Measurements from ENCODE around the gene EME1. TPM values are rescaled to one million over a fixed set of nuclear protein-coding genes. Genes with fewer than 3 reads are reported as not detected.

Gene EME1
- total and polyA plus RNA-seq, 2 of the 13 experiments (the other 11 are each of a cell fraction or from before 2014, with no cell fraction given): 20.7 to 24.6 TPM

DNA sequence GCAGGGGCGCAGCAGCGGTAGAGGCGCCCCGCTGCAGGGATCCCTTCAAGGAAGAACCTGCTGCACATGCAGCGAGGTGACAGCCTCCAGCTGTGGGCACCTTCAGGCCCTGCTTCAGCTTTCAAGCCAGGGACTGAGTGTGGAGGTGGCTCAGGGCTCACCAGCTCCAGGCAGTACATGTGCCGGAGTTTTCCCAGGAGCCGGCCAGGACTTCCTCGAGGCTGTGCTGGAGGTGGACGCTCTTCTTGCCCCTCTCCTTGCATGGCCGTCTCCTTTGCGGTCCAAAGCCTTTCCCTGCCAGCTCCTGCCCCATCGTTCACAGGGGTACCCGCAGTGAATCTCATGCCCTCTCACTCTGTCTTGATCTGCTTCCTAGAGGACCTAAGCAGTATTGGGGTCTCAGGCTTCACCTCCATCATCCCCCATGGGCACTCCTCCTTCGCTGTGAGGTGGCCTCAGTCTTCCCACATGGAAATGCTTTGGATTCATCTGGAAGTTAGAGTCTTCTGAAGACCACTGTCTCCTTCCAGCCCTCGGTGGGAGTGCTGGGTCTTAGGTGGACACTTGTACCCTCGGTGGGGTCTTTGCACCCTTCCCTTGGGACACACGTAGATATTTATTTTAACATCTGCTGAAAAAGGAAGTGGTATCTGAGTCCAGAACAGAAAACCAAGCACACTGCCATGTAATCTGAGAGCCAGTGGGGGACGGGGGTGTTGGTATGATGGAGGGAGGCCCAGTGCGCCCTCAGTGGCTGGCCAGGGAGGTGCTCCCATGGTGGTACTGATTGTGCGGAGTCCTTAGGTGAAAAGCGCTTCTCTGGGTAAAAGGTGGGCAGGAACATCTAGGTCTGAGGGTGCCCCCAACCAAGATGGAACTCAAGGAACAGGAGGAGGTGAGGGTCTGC lies 20.1 kb upstream of the EME1 start:
- FAIRE-seq (no peak), DNase-seq (ENCODE audit: low spot score) (no peak), ATAC-seq (peak; percentile 2; the same call in 1 of the 3 replicates)
- Histone ChIP-seq H3K4me3 (replicated peaks in 1 of 3; ENCODE audit: insufficient read depth in 1 of 3, low read depth in 2 of 3, low read length in 3 of 3) (no peak overlapping the region), H3K9ac (ENCODE audit: insufficient read depth, low read depth, low read length) (no peak overlapping the region), H3K27ac (ENCODE audit: extremely low read length, insufficient read depth, low read length) (no peak overlapping the region), H3K36me3 (replicated peaks in 1 of 2; ENCODE audit: control insufficient read depth in 1 of 2, insufficient read depth in 2 of 2, low read length in 2 of 2) (peaks cover 28 to 43% of the 10 kb centered on the region in 2 experiments; a peak in 4 of 5 replicates), H3K4me1 (ENCODE audit: insufficient read depth, low read length) (peaks cover 5% of the 10 kb centered on the region), H4K20me1 (ENCODE audit: insufficient read depth, low read length) (no peaks in the 10 kb centered on the region), H3K9me3 (ENCODE audit: low read length) (no peaks in the 10 kb centered on the region), H2AFZ (ENCODE audit: low read length) (no peak overlapping the region), H3K4me2 (ENCODE audit: low read depth, low read length) (no peak overlapping the region), H3K27me3 (ENCODE audit: control insufficient read depth in 1 of 2, insufficient read depth in 2 of 2, low read length in 2 of 2) (no peaks in the 10 kb centered on the region), H3K79me2 (ENCODE audit: insufficient read depth, low read length) (no peaks in the 10 kb centered on the region)
- in situ Hi-C loops (cut with HindIII; ENCODE audit: extremely low pct_ligation_motif_present, low pct_unique_long_range_greater_than_20kb): no loop called here
- no TSS peak for BruUV-seq (replicated peaks)
- WGBS (ENCODE audit: low lambda C conversion rate): 96% methylated on average over 17 of the region's 21 CpGs
- TF ChIP-seq AGO2 (optimal IDR thresholded peaks at IDR 0.05; ENCODE audit: low read depth, low read length) (peak; percentile 69), ASH2L (IDR thresholded peaks at IDR 0.05; ENCODE audit: insufficient read length, low read depth, low read length) (no peak), NCOA2 (CRISPR knock-in tag; IDR thresholded peaks at IDR 0.05) (no peak), GTF3A (CRISPR knock-in tag; conservative IDR thresholded peaks at IDR 0.05) (no peak), ZNF253 (CRISPR knock-in tag; IDR thresholded peaks at IDR 0.05; ENCODE audit: borderline replicate concordance) (no peak)
- TF ChIP-seq, protein P1, sequence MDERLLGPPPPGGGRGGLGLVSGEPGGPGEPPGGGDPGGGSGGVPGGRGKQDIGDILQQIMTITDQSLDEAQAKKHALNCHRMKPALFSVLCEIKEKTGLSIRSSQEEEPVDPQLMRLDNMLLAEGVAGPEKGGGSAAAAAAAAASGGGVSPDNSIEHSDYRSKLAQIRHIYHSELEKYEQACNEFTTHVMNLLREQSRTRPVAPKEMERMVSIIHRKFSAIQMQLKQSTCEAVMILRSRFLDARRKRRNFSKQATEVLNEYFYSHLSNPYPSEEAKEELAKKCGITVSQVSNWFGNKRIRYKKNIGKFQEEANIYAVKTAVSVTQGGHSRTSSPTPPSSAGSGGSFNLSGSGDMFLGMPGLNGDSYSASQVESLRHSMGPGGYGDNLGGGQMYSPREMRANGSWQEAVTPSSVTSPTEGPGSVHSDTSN (CRISPR knock-in tag; IDR thresholded peaks at IDR 0.05): no peak
- intact Hi-C loops (cut with micrococcal nuclease; ENCODE audit: unreplicated experiment): no loop called here
- POLR2A ChIA-PET: interaction anchor here (1.0 kb wide), 1 partner anchor 9 kb away, joined by 5 read pairs; no protein-coding TSS in a partner anchor
- CTCF ChIA-PET (ENCODE audit: low intra/inter-chr PET ratio, low total read pairs): no interaction called here
